GM10266 (cell line): Measurements from ENCODE around the gene MTHFD1.
A peak's percentile ranks its signal among the peaks of the same experiment; 100 is the strongest.

Experiments
- DNase-seq: peaks from one replicate; pipeline ENCODE4 v3.0.0; 2012; ENCODE audit errors: extremely low spot score
- CTCF ChIP-seq: IDR thresholded peaks from 2 replicates; pipeline ENCODE4 v1.5.1; 2012; ENCODE audit warnings: mild to moderate bottlenecking, low read depth; ENCODE audit not compliant: control insufficient read depth, insufficient read depth; ENCODE audit errors: missing control alignments

The MTHFD1 gene

GRCh38 chr14:64387782-64388532, at the start of gene MTHFD1:
Gene MTHFD1 (plus strand): TSS chr14:64388353. CDS start chr14:64388428, 75 bp downstream.
- TF ChIP-seq CTCF = no peak
- peak; percentile 95 for DNase-seq

- DNase-seq = peak; percentile 97
- no peak for TF ChIP-seq CTCF
These were observed 49.4 kb upstream of the MTHFD1 start for GRCh38 chr14:64338616-64339316.

GRCh38 chr14:64340560-64341196, 47.5 kb upstream of the MTHFD1 start:
- no peak for DNase-seq
- TF ChIP-seq CTCF = no peak

DNA sequence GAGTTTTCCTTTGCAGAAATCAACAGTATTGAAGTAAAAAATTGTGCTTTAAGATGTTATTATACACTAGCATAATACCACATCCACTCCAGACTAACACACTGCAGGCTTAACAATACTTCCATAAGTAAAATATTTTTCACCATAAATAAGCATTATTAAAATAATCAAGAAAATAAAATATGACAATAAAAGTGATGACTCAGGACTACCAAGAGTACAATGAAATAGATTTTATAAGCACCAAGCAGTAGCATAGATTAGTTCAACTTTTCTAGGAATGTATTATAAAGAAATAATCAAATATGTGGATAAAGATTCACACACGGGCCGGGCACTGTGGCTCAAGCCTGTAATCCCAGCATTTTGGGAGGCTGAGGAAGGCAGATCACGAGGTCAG, 40.4 kb upstream of the MTHFD1 start:
- TF ChIP-seq CTCF = no peak

DNA sequence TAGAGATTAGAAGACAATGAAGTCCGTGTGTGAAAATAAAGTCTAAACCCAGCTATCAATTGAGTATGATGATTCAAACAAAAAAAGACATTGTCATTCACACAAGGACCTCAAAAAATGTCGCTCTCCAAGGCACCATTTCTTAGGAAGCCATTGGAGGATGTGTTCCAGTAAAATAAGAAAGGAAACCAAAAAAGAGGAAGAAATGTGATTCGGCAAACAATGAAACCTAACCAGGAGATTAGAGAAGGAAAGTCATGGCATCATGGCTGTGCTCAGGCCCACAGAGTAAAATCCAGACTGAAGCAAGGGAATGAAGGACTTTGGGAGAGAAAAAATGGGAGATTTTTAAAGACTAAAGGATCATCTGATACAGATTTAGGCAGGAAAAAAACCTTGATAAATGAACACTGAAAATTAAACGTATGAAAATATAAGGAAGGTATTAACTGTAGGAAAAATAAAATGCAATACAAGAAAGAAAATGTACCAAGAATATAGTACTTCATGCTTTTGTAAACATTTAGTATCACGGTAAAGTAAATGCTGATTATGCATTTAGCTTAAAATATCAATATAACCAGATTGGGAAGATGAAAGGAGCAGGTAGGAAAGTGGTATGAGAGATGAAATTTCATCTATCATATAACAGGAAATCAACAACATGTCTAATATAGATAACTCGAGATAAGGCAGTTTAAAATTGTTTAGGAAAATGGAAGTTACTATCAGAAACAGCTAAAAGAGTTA, 38.2 kb upstream of the MTHFD1 start:
- DNase-seq = no peak
- no peak for TF ChIP-seq CTCF

More for the DNA sequence above, 40.4 kb upstream of the MTHFD1 start:
- no peak for DNase-seq

GRCh38 chr14:64363265-64363846, 24.8 kb upstream of the MTHFD1 start:
- no peak for TF ChIP-seq CTCF
- DNase-seq = no peak
